ENCODE results near the gene POLG2. TPM values are rescaled to one million over a fixed set of nuclear protein-coding genes. Genes with fewer than 3 reads are reported as not detected.
A peak's percentile ranks its signal among the peaks of the same experiment; 100 is the strongest.

POLG2 gene
- total and polyA plus RNA-seq, 2 donors from 2014 or later, result 9.0 to 18.4 TPM

GRCh38 chr17:64503341-64503740 lies 6.5 kb upstream of the POLG2 start:
- intact Hi-C loops (cut with DNase I), result no loop called here
- Histone ChIP-seq H3K4me3 (ENCODE audit: low read length in 3 of 3) (peak overlapping the region in 1 of 3 donors; percentile 99), H3K27me3 (ENCODE audit: control insufficient read depth, insufficient read depth, low read length) (no peaks in the 10 kb centered on the region), H3K27ac (ENCODE audit: low read depth in 2 of 2, low read length in 2 of 2) (peak overlapping the region in 1 of 2 donors; percentile 10), H3K4me1 (ENCODE audit: control insufficient read depth in 2 of 3, insufficient read depth in 2 of 3, low read depth in 1 of 3, low read length in 3 of 3) (peaks cover 1 to 25% (median 15%) of the 10 kb centered on the region in 3 donors), H3K36me3 (ENCODE audit: control insufficient read depth in 2 of 3, insufficient read depth in 3 of 3, low read length in 3 of 3) (peaks cover 43 to 67% (median 44%) of the 10 kb centered on the region in 3 donors), H3K9ac (ENCODE audit: low read length in 3 of 3) (peak overlapping the region in 1 of 3 donors; percentile 23), H3K9me3 (ENCODE audit: control insufficient read depth in 2 of 3, insufficient read depth in 1 of 3, low read length in 3 of 3) (no peaks in the 10 kb centered on the region)
- DNase-seq (no peak), FAIRE-seq (no peak)
- TF ChIP-seq CTCF (IDR thresholded peaks at IDR 0.05; ENCODE audit: borderline replicate concordance, extremely low read depth, insufficient read depth), result no peak

- intact Hi-C loops (cut with DNase I), result no loop called here
- Histone ChIP-seq H3K9me3 (ENCODE audit: control insufficient read depth in 2 of 3, insufficient read depth in 1 of 3, low read length in 3 of 3) (no peaks in the 10 kb centered on the region), H3K27ac (ENCODE audit: low read depth in 2 of 2, low read length in 2 of 2) (peak overlapping the region in 1 of 2 donors; percentile 10), H3K36me3 (ENCODE audit: control insufficient read depth in 2 of 3, insufficient read depth in 3 of 3, low read length in 3 of 3) (peaks cover 45 to 68% (median 49%) of the 10 kb centered on the region in 3 donors), H3K9ac (ENCODE audit: low read length in 3 of 3) (peak overlapping the region in 1 of 3 donors; percentile 23), H3K4me3 (ENCODE audit: low read length in 3 of 3) (peak overlapping the region in 1 of 3 donors; percentile 99), H3K27me3 (ENCODE audit: control insufficient read depth, insufficient read depth, low read length) (no peaks in the 10 kb centered on the region), H3K4me1 (ENCODE audit: control insufficient read depth in 2 of 3, insufficient read depth in 2 of 3, low read depth in 1 of 3, low read length in 3 of 3) (peaks cover 0 to 23% (median 10%) of the 10 kb centered on the region in 3 donors)
- DNase-seq (no peak), FAIRE-seq (no peak)
- no peak for TF ChIP-seq CTCF (IDR thresholded peaks at IDR 0.05; ENCODE audit: borderline replicate concordance, extremely low read depth, insufficient read depth)
These were observed 6.0 kb upstream of the POLG2 start for GRCh38 chr17:64502809-64503208.

GRCh38 chr17:64502021-64502420 lies 5.2 kb upstream of the POLG2 start:
- Histone ChIP-seq H3K4me1 (ENCODE audit: control insufficient read depth in 2 of 3, insufficient read depth in 2 of 3, low read depth in 1 of 3, low read length in 3 of 3) (peaks cover 0 to 23% (median 16%) of the 10 kb centered on the region in 3 donors), H3K27ac (ENCODE audit: low read depth in 2 of 2, low read length in 2 of 2) (no peak overlapping the region), H3K9me3 (ENCODE audit: control insufficient read depth in 2 of 3, insufficient read depth in 1 of 3, low read length in 3 of 3) (no peaks in the 10 kb centered on the region), H3K9ac (ENCODE audit: low read length in 3 of 3) (no peak overlapping the region), H3K27me3 (ENCODE audit: control insufficient read depth, insufficient read depth, low read length) (no peaks in the 10 kb centered on the region), H3K36me3 (ENCODE audit: control insufficient read depth in 2 of 3, insufficient read depth in 3 of 3, low read length in 3 of 3) (peaks cover 47 to 68% (median 51%) of the 10 kb centered on the region in 3 donors), H3K4me3 (ENCODE audit: low read length in 3 of 3) (no peak overlapping the region)
- intact Hi-C loops (cut with DNase I), result no loop called here
- DNase-seq, result no peak
- TF ChIP-seq CTCF (IDR thresholded peaks at IDR 0.05; ENCODE audit: borderline replicate concordance, extremely low read depth, insufficient read depth), result no peak
- no peak for FAIRE-seq

Measured in kidney (tissue), 14 donors.